GM12891 (cell line): ENCODE measurements around the gene NECAB3.

Experiments used
- POLR2A ChIP-seq: IDR thresholded peaks from 2 replicates; pipeline ENCODE4 v1.6.1; 2011; ENCODE audit warnings: low read depth, low read length, control low read depth
- POLR2AphosphoS5 ChIP-seq: IDR thresholded peaks from 2 replicates; pipeline ENCODE4 v1.6.1; 2011; ENCODE audit warnings: low read depth, low read length, control low read depth
- SPI1 ChIP-seq: IDR thresholded peaks from 2 replicates; pipeline ENCODE4 v1.6.1; 2011; ENCODE audit warnings: low read depth, low read length, control low read depth
- TAF1 ChIP-seq: IDR thresholded peaks from 2 replicates; pipeline ENCODE4 v1.6.1; 2011; ENCODE audit warnings: low read depth, low read length, control low read depth

DNA sequence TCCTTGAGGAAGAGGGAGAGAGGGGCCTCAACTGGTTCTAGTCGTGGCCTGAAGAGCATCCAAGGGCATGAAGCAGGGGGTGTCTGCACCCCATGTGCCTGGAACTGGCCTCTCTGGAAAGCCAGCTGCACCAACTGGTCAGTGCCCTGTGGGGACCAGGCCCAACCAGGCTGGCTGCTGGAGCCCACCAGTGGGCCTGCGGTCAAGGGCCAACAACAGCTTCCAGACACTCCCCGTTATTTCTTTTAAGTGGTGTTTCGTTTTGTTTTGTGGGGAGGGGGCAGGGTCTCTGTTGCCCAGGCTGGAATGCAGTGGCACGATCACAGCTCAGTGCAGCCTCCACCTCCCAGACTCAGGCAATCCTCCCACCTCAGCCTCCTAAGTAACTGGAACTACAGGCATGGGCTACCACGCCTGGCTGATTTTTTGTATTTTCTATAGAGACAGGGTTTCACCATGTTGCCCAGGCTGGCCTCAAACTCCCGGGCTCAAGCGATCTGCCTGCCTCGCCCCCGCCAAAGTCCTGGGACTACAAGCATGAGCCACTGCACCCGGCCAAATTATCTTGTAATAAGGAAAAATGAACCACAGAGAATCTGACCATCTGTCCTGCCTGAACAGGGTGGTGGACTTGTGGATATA, 24.0 kb downstream of the NECAB3 start:
- TF ChIP-seq POLR2A (no peak), POLR2AphosphoS5 (no peak), TAF1 (no peak), SPI1 (no peak)
